Gastrocnemius medialis (tissue), 4 donors: ENCODE measurements around the gene GRM4.

Experiments
- CTCF ChIP-seq, 5 experiments: fragments of 450-650 bp in 3 of 5; fragments of 200-600 bp in 2 of 5; sonication (generic) in 2 of 5; IDR thresholded peaks in 4 of 5; conservative IDR thresholded peaks in 1 of 5; 1 replicate in 4 of 5; 2 replicates in 1 of 5; pipeline ENCODE4 v1.5.1; 2016 to 2019; ENCODE audit warnings: antibody characterized with exemption in 5 of 5, mild to moderate bottlenecking in 3 of 5, moderate library complexity in 3 of 5
- POLR2A ChIP-seq, 2 donors: fragments of 450-650 bp; IDR thresholded peaks; one replicate each; pipeline ENCODE4 v1.6.1; 2017; ENCODE audit warnings: antibody characterized with exemption in 2 of 2, mild to moderate bottlenecking in 2 of 2, moderate library complexity in 2 of 2

DNA sequence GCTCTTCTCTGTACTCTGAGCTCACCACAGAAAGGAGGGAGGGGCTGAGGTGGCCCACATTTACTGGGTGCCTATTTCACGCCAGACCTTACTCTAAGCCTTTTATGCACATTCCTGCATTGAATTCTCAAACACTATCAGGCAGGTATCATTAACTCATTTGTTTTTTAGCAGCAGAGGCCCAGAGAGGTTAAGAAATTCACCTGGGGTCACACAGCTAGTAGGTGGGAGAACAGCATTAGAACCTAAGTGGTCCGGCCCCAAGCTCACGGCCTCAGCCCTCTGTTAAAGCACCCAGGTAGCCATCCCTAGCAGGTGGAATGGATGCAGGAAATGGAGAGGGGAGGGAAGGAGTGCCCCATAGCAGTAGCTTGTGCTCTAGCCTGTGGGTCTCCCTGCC, 84.5 kb downstream of the GRM4 start:
- TF ChIP-seq CTCF (IDR thresholded peaks at IDR 0.05 in 4 of 5, conservative IDR thresholded peaks at IDR 0.05 in 1 of 5) (no peak), POLR2A (IDR thresholded peaks at IDR 0.05) (no peak)
